MCF 10A (cell line): Measurements from ENCODE around the gene CTBP2. TPM values are rescaled to one million over a fixed set of nuclear protein-coding genes. Genes with fewer than 3 reads are reported as not detected.

Experiments
- BruUV-seq: library from RNA; stranded (reverse); fragments of 400-500 nt; replicated peaks from 2 replicates; lab custom pipeline; 2021; lab: Mats Ljungman, UMichigan
- CTCF ChIA-PET: fragments of 300-600 bp; sonication (Branson Sonifier 250); formaldehyde crosslinking; extraction: SDS; loops from one replicate; lab custom pipeline; 2021; ENCODE audit warnings: antibody characterized with exemption, inconsistent platforms; lab: Yijun Ruan, JAX
- POLR2A ChIA-PET: fragments of 300-600, 350-650 bp; sonication (Branson Sonifier 250); formaldehyde crosslinking; extraction: SDS; loops from one replicate; lab custom pipeline; 2020; ENCODE audit warnings: antibody characterized with exemption, inconsistent platforms; lab: Yijun Ruan, JAX
- DNase-seq: peaks from one replicate; pipeline ENCODE4 v3.0.0-alpha.2; 2018; ENCODE audit not compliant: unreplicated experiment
- H3K27ac Mint-ChIP-seq: one replicate; pipeline ENCODE4 v1.8.0; 2022; ENCODE audit warnings: mild to moderate bottlenecking, low read depth, mixed read lengths; ENCODE audit not compliant: unreplicated experiment
- H3K27me3 Mint-ChIP-seq: one replicate; pipeline ENCODE4 v1.8.0; 2022; ENCODE audit warnings: mixed read lengths; ENCODE audit not compliant: insufficient read depth, unreplicated experiment
- H3K36me3 Mint-ChIP-seq: one replicate; pipeline ENCODE4 v1.8.0; 2022; ENCODE audit warnings: mild to moderate bottlenecking, moderate library complexity, mixed read lengths; ENCODE audit not compliant: insufficient read depth, unreplicated experiment
- H3K4me1 Mint-ChIP-seq: one replicate; pipeline ENCODE4 v1.8.0; 2022; ENCODE audit warnings: mixed read lengths; ENCODE audit not compliant: insufficient read depth, unreplicated experiment
- H3K4me3 Mint-ChIP-seq: one replicate; pipeline ENCODE4 v1.8.0; 2022; ENCODE audit warnings: mild to moderate bottlenecking, moderate library complexity, mixed read lengths; ENCODE audit not compliant: unreplicated experiment
- H3K9me3 Mint-ChIP-seq: one replicate; pipeline ENCODE4 v1.8.0; 2022; ENCODE audit warnings: mixed read lengths; ENCODE audit not compliant: unreplicated experiment
- CTCF ChIP-seq: fragments of 200-600 bp; IDR thresholded peaks from one replicate; pipeline ENCODE4 v1.8.0; 2022; ENCODE audit warnings: antibody characterized with exemption, mild to moderate bottlenecking; ENCODE audit not compliant: unreplicated experiment
- intact Hi-C: fragments of 100-400 bp; cut with micrococcal nuclease; formaldehyde crosslinking; loops from 2 replicates; pipeline ENCODE4 v1.14.1; 2022
- total RNA-seq: library from RNA; stranded (reverse); gene quantifications from 2 replicates; pipeline ENCODE4 v1.2.3, GENCODE V29; 2022

The CTBP2 gene
- total RNA-seq, 1 experiment from 2014 or later: 152 TPM

- BruUV-seq: no TSS peak
- DNase-seq: peak; percentile 44
- ChIA-PET CTCF (interaction anchor here (0.7 to 0.9 kb wide), 3 partner anchors 35 to 94 kb away, joined by 3 to 4 read pairs (median 4); no protein-coding TSS in a partner anchor), POLR2A (interaction anchor here (0.6 to 7.8 kb wide), 7 partner anchors 30 to 769 kb away, joined by 3 to 165 read pairs (median 13); no protein-coding TSS in a partner anchor)
- Mint-ChIP-seq H3K4me1 (peaks cover 49% of the 10 kb centered on the region), H3K4me3 (peak overlapping the region; percentile 82), H3K27ac (peak overlapping the region; percentile 92), H3K36me3 (peaks cover 3% of the 10 kb centered on the region), H3K9me3 (no peaks in the 10 kb centered on the region), H3K27me3 (no peaks in the 10 kb centered on the region)
- no peak for TF ChIP-seq CTCF
- intact Hi-C loops: loop anchor here (5.0 kb wide), 3 partner anchors 34 to 94 kb away; no protein-coding TSS in a partner anchor
These were observed 4.2 kb downstream of the CTBP2 start for GRCh38 chr10:125156196-125156595.

GRCh38 chr10:125155101-125155500 is 5.3 kb downstream of the CTBP2 start:
- POLR2A ChIA-PET: interaction anchor here (0.8 to 7.8 kb wide), 10 partner anchors 9 to 251 kb away, joined by 3 to 165 read pairs (median 7); no protein-coding TSS in a partner anchor
- intact Hi-C loops: loop anchor here (5.0 kb wide), 3 partner anchors 33 to 93 kb away; no protein-coding TSS in a partner anchor
- Mint-ChIP-seq H3K9me3 (no peaks in the 10 kb centered on the region), H3K27me3 (no peaks in the 10 kb centered on the region), H3K27ac (peak overlapping the region; percentile 92), H3K36me3 (peaks cover 7% of the 10 kb centered on the region), H3K4me1 (peaks cover 52% of the 10 kb centered on the region), H3K4me3 (peak overlapping the region; percentile 82)
- DNase-seq: peak; percentile 51
- CTCF ChIA-PET: interaction anchor here (0.6 to 3.6 kb wide), 9 partner anchors 16 to 224 kb away, joined by 3 to 23 read pairs (median 4); no protein-coding TSS in a partner anchor
- TF ChIP-seq CTCF: no peak
- no TSS peak for BruUV-seq

- Mint-ChIP-seq H3K9me3 (no peaks in the 10 kb centered on the region), H3K36me3 (peaks cover 7% of the 10 kb centered on the region), H3K27me3 (no peaks in the 10 kb centered on the region), H3K4me1 (peaks cover 58% of the 10 kb centered on the region), H3K27ac (peak overlapping the region; percentile 92), H3K4me3 (peak overlapping the region; percentile 82)
- no TSS peak for BruUV-seq
- ChIA-PET POLR2A (interaction anchor here (0.8 to 7.8 kb wide), 14 partner anchors 9 to 405 kb away, joined by 3 to 165 read pairs (median 6); no protein-coding TSS in a partner anchor), CTCF (interaction anchor here (0.6 to 3.6 kb wide), 10 partner anchors 15 to 225 kb away, joined by 3 to 23 read pairs (median 4); no protein-coding TSS in a partner anchor)
- intact Hi-C loops: no loop called here
- DNase-seq: peak; percentile 41
- no peak for TF ChIP-seq CTCF
These were observed 5.8 kb downstream of the CTBP2 start for GRCh38 chr10:125154529-125154928.

GRCh38 chr10:125153703-125154490 is 6.5 kb downstream of the CTBP2 start:
- H3K27me3 Mint-ChIP-seq: no peaks in the 10 kb centered on the region
- H3K9me3 Mint-ChIP-seq: no peaks in the 10 kb centered on the region
- intact Hi-C loops: no loop called here
- ChIA-PET CTCF (interaction anchor here (0.7 to 3.6 kb wide), 11 partner anchors 24 to 238 kb away, joined by 3 to 23 read pairs (median 4); no protein-coding TSS in a partner anchor), POLR2A (interaction anchor here (0.8 to 7.8 kb wide), 16 partner anchors 8 to 406 kb away, joined by 3 to 165 read pairs (median 6); no protein-coding TSS in a partner anchor)
- H3K27ac Mint-ChIP-seq: peak overlapping the region; percentile 92
- no TSS peak for BruUV-seq
- no peak for TF ChIP-seq CTCF
- peaks cover 7% of the 10 kb centered on the region for H3K36me3 Mint-ChIP-seq
- peak; percentile 51 for DNase-seq
- H3K4me3 Mint-ChIP-seq: peak overlapping the region; percentile 82
- peaks cover 64% of the 10 kb centered on the region for H3K4me1 Mint-ChIP-seq
